ENCODE measurements around the gene PRPSAP1.

DNA sequence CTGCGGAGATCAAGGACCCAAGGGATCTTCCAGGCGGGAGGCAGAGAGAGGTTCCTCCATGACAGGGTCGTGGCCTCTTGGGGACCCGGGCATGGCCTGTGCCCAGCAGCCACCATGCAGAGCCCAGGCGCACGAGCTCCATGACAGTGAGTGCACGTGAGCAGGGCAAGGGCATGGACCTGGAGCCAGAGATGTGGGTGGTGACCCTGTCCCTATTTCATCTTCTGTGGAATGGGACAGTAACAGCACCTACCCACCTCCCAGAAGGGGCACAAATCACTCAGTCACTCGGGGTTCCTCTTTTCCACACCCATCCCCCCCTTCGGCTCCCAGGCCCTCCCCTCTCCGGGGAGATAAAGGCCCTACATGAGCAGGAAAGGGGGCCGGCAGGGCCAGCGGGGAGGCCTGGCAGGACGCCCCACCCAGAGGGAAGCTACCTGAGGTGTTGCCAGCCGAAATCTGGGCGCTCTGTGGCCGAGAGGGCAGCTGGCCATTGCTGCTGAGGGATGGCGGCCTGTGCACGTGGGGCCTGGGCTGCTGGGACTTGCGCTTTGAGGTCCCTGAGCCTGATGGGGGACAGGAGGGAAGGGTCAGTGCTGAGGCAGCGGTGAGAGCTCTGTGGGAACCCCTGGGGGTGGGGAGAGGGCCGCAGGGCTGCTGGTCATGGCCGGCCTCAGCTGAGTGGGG, 78.2 kb downstream of the PRPSAP1 start:
- TF ChIP-seq REST (IDR thresholded peaks at IDR 0.05; ENCODE audit: insufficient read depth in 1 of 2, low read depth in 2 of 2, low read length in 2 of 2) (no peak), TAF1 (IDR thresholded peaks at IDR 0.05; ENCODE audit: borderline replicate concordance, insufficient read depth, low read length) (no peak)
